ENCODE results near the gene CCT4. TPM values are rescaled to one million over a fixed set of nuclear protein-coding genes. Genes with fewer than 3 reads are reported as not detected.
"Not testable (repeated sequence)": the region's sequence is repeated elsewhere in the genome, so short reads cannot be mapped to it uniquely, and the experiment has no call there.

The CCT4 gene, protein sequence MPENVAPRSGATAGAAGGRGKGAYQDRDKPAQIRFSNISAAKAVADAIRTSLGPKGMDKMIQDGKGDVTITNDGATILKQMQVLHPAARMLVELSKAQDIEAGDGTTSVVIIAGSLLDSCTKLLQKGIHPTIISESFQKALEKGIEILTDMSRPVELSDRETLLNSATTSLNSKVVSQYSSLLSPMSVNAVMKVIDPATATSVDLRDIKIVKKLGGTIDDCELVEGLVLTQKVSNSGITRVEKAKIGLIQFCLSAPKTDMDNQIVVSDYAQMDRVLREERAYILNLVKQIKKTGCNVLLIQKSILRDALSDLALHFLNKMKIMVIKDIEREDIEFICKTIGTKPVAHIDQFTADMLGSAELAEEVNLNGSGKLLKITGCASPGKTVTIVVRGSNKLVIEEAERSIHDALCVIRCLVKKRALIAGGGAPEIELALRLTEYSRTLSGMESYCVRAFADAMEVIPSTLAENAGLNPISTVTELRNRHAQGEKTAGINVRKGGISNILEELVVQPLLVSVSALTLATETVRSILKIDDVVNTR
- 100 to 1,000 TPM; 345 to 352 TPM for total RNA-seq

- ChIA-PET CTCF (no interaction called here), POLR2A (no interaction called here)
- peaks cover 30% of the 10 kb centered on the region for H3K36me3 Mint-ChIP-seq
- DNase-seq, result peak; percentile 92
- H3K9me3 Mint-ChIP-seq, result no peaks in the 10 kb centered on the region
- H3K4me1 Mint-ChIP-seq (ENCODE audit: low read depth), result peaks cover 26% of the 10 kb centered on the region
- no peaks in the 10 kb centered on the region for H3K27me3 Mint-ChIP-seq
- intact Hi-C loops (cut with micrococcal nuclease), result loop anchor here (1.0 to 10.0 kb wide), 7 partner anchors 17 to 1954 kb away; partner anchors contain the start of genes COMMD1, FAM161A, UGP2 and XPO1
- H3K27ac Mint-ChIP-seq, result peak within 1 kb of the TSS; percentile 99
- H3K4me3 Mint-ChIP-seq, result peak within 1 kb of the TSS; percentile 99
Observed at GRCh38 chr2:61888267-61889055, at the start of gene CCT4. TSS of gene CCT4 (minus strand) at chr2:61888656. CDS start at chr2:61888507, 149 bp downstream.

GRCh38 chr2:61937886-61938285 is 49.4 kb upstream of the CCT4 start:
- H3K4me3 Mint-ChIP-seq, result no peak overlapping the region
- DNase-seq, result no peak
- H3K36me3 Mint-ChIP-seq, result peaks cover 3% of the 10 kb centered on the region
- no peak overlapping the region for H3K27ac Mint-ChIP-seq
- H3K4me1 Mint-ChIP-seq (ENCODE audit: low read depth), result peaks cover under 1% of the 10 kb centered on the region
- intact Hi-C loops (cut with micrococcal nuclease), result no loop called here
- H3K27me3 Mint-ChIP-seq, result no peaks in the 10 kb centered on the region
- ChIA-PET CTCF (interaction anchor here (0.6 kb wide), 1 partner anchor 364 kb away, joined by 4 read pairs; no protein-coding TSS in a partner anchor), POLR2A (no interaction called here)
- no peaks in the 10 kb centered on the region for H3K9me3 Mint-ChIP-seq

DNA sequence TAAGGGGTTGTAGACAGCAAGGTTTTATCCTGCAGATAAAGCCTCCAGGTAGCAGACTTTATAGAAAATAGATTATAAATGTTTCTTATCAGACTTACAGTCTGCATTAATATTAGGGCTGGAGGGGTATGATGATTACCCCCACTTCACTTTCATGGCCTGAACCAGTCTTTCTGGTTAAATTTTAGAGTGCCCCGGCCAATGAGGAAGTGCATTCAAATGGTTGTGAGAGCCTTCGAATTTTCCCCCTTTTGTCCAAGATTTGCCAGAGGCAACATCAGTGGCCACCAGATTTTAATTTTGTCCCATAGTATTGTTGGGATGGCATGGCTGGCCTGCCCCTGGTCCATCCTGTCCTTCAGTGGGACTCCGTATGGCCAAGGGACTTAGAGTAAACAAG is 48.6 kb upstream of the CCT4 start:
- POLR2A ChIA-PET, result no interaction called here
- Mint-ChIP-seq H3K4me1 (ENCODE audit: low read depth) (no peaks in the 10 kb centered on the region), H3K36me3 (peaks cover 3% of the 10 kb centered on the region), H3K27ac (no peak overlapping the region), H3K9me3 (no peaks in the 10 kb centered on the region), H3K4me3 (no peak overlapping the region), H3K27me3 (no peaks in the 10 kb centered on the region)
- no peak for DNase-seq
- CTCF ChIA-PET, result no interaction called here
- intact Hi-C loops (cut with micrococcal nuclease), result no loop called here

DNA sequence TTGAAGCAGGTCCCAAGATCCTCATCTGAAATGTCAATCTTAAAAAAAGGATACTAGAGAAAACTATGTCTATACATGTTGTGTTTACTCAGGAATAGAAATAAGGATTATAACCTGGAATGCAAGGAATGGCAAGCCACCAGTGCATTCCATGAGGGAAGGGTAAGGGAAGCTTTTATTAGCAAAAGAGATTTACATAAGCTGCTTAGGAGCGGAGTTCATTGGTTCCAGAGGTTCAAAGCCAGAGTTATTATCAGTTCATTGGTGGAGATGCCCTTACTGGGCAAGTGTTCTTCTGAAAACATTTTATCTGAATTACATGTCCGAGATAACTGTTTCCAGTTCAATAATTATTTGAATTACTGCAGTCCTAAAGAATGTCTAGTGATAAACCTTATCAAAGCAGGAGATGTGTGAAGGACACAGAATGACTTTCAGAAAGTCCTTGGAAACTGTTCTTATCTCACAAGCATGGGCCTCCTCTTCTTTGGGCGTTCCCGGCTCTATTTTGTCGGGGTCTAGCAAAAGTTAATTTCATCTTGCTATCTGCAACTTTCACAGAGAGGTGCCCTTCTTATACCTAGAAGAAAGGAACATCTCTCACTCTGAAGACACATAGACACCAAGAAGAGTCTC is 40.5 kb upstream of the CCT4 start:
- no peak for DNase-seq
- peaks cover 2% of the 10 kb centered on the region for H3K36me3 Mint-ChIP-seq
- no peaks in the 10 kb centered on the region for H3K4me1 Mint-ChIP-seq (ENCODE audit: low read depth)
- H3K4me3 Mint-ChIP-seq, result no peak overlapping the region
- POLR2A ChIA-PET, result no interaction called here
- CTCF ChIA-PET, result no interaction called here
- intact Hi-C loops (cut with micrococcal nuclease), result no loop called here
- no peaks in the 10 kb centered on the region for H3K27me3 Mint-ChIP-seq
- H3K9me3 Mint-ChIP-seq, result no peaks in the 10 kb centered on the region
- H3K27ac Mint-ChIP-seq, result no peak overlapping the region

DNA sequence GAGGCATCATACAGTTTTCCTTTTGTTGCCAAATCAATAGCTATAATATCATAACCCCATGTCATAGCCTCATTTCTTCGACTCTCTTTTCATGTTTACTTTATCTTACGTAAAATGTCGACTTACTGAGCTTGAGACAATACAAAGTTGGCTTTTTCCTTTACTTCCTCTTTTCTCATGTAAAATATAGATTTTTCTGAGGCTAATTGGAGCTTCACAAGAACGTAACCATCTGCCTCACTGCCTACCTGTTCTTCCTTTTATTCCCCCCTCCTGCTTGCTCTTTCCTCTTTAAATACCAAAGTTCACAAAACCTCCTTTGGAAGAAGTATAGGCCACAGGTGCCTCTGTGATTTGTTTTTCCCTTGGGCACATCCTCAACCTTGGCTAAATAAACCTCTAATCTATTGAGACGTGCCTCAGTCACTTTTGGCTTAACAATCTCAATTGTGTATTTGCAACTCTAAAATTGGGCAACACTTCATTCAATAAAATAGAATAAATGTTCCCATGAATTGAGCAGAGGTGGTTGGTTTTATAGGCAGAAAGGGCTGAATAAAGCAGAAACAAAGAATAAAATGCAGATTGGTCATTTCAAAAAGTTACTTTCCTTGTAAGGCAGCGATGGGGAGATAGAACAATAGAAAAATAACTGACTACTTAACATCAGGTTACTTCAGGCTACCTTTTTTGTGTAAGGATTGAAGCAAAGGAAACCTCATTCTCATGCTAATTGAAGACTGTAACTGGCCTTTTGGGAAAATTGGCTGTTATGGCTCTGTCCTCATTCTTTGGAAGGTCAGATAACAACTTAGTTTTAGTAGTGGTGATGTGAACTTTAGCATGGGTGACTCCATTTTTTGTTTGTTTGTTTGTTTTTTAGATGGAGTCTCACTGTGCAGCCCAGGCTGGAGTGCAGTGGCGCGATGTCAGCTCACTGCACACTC is 38.3 kb upstream of the CCT4 start:
- POLR2A ChIA-PET, result no interaction called here
- DNase-seq, result no peak
- intact Hi-C loops (cut with micrococcal nuclease), result no loop called here
- H3K9me3 Mint-ChIP-seq, result no peaks in the 10 kb centered on the region
- CTCF ChIA-PET, result interaction anchor here (0.8 kb wide), 1 partner anchor 486 kb away, joined by 3 read pairs; no protein-coding TSS in a partner anchor
- H3K27ac Mint-ChIP-seq, result no peak overlapping the region
- H3K36me3 Mint-ChIP-seq, result peaks cover 2% of the 10 kb centered on the region
- H3K27me3 Mint-ChIP-seq, result no peaks in the 10 kb centered on the region
- no peaks in the 10 kb centered on the region for H3K4me1 Mint-ChIP-seq (ENCODE audit: low read depth)
- H3K4me3 Mint-ChIP-seq, result no peak overlapping the region

DNA sequence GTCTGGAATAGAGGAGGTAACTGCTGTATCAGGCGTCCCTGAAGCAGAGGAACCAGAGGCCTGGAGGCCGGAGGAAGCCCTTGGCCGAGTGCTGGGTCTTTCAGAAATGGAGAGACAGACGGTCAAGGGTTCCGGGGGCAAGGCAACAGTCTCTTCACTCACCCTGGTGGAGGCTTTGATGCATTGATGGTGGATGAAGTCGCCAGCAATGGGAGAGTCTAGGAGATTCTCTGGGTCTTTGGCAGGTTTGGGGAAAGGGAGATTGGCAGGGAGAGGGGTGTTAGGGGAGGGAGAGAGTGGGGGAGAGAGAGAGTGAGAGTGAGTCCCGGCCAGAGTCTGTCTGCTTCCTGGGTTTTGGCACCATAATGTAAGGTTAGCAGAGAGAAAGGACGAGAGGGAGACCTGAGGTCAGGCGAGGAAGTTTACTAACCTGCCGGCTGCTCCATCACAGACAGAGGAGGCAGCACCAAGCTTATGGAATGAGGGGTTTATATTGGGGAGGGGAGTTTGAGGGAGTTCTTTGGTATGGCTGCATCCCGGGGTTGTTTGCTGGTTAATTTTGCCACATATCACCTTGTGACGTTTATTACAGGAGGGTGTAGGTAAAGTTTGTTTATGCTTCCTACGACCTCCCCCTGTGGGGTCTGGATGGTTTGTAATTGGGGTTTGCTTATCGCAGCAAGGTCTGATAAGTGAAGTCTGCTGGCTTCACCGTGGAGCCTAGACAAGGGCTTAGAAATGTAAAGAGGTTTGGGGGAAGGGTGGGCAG is 36.6 kb upstream of the CCT4 start:
- DNase-seq, result no peak
- H3K9me3 Mint-ChIP-seq, result no peaks in the 10 kb centered on the region
- no peak overlapping the region for H3K4me3 Mint-ChIP-seq
- ChIA-PET CTCF (interaction anchor here (0.6 kb wide), 1 partner anchor 294 kb away, joined by 3 read pairs; no protein-coding TSS in a partner anchor), POLR2A (no interaction called here)
- H3K27ac Mint-ChIP-seq, result no peak overlapping the region
- intact Hi-C loops (cut with micrococcal nuclease), result no loop called here
- H3K27me3 Mint-ChIP-seq, result no peaks in the 10 kb centered on the region
- no peaks in the 10 kb centered on the region for H3K4me1 Mint-ChIP-seq (ENCODE audit: low read depth)
- H3K36me3 Mint-ChIP-seq, result peaks cover 5% of the 10 kb centered on the region

DNA sequence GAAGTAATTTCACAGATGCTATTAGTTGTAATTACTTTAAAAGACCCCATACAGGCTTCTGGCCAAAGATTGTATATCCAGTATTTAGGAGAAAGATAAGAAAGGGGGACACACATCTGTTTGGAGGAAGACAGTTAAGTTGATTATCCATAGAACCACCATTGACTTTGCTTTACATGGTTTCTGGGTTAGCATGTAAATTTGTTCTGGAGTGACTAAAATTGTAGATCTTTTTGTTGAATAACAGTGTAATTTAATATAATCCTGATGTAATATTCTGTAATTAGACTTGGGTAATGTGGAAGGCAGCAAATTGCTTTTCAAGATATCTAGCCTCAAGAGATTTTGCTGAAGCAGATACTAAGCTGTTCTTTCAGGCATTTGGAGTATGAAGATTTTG is 34.3 kb upstream of the CCT4 start:
- Mint-ChIP-seq H3K9me3 (no peaks in the 10 kb centered on the region), H3K4me3 (no peak overlapping the region), H3K27ac (no peak overlapping the region), H3K4me1 (ENCODE audit: low read depth) (no peaks in the 10 kb centered on the region), H3K36me3 (peaks cover 5% of the 10 kb centered on the region), H3K27me3 (no peaks in the 10 kb centered on the region)
- intact Hi-C loops (cut with micrococcal nuclease), result no loop called here
- POLR2A ChIA-PET, result no interaction called here
- DNase-seq, result no peak
- CTCF ChIA-PET, result no interaction called here

DNA sequence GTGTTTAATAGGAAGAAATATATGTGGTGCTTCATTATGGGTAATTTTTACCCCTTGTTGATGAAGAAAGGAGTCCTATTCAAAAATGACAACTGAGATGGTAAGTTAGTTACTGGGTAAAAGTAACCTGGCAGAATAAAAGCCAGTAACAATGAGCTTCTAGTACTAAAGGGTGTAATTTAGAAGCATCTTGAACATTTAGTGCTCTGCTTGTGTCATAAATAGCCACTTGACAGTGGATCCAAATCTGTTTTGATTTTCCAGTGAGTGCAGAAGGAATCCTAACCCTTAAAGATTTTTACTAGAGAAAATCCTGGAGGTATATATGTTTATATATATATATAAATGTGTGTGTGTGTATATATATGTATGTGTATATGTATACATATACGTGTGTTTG is 32.1 kb upstream of the CCT4 start:
- Mint-ChIP-seq H3K9me3 (no peaks in the 10 kb centered on the region), H3K4me3 (no peak overlapping the region), H3K4me1 (ENCODE audit: low read depth) (no peaks in the 10 kb centered on the region), H3K27me3 (no peaks in the 10 kb centered on the region), H3K27ac (no peak overlapping the region), H3K36me3 (peaks cover 5% of the 10 kb centered on the region)
- intact Hi-C loops (cut with micrococcal nuclease), result no loop called here
- ChIA-PET POLR2A (no interaction called here), CTCF (interaction anchor here (0.6 to 0.7 kb wide), 3 partner anchors 337 to 537 kb away, joined by 3 read pairs; no protein-coding TSS in a partner anchor)
- DNase-seq, result no peak

DNA sequence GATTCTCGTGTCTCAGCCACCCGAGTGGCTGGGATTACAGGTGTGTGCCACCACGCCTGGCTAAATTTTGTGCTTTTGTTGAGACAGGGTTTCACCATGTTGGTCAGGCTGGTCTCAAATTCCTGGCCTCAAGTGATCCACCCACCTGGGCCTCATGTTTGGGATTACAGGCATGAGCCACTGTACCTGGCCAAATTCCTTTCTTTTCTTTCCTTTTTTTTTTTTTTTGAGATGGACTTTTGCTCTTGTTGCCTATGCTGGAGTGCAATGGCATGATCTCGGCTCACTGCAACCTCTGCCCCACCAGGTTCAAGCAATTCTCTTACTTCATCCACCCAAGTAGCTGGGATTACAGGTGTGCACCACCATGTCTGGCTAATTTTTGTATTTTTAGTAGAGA is 26.3 kb upstream of the CCT4 start:
- H3K36me3 Mint-ChIP-seq; DNase-seq; H3K27me3 Mint-ChIP-seq; POLR2A ChIA-PET; intact Hi-C loops (cut with micrococcal nuclease); H3K27ac Mint-ChIP-seq; H3K4me1 Mint-ChIP-seq (ENCODE audit: low read depth); CTCF ChIA-PET; H3K4me3 Mint-ChIP-seq; H3K9me3 Mint-ChIP-seq: not testable (repeated sequence)

- Mint-ChIP-seq H3K4me1 (ENCODE audit: low read depth) (peaks cover 9% of the 10 kb centered on the region), H3K27ac (no peak overlapping the region), H3K36me3 (no peaks in the 10 kb centered on the region), H3K9me3 (no peaks in the 10 kb centered on the region), H3K27me3 (no peaks in the 10 kb centered on the region), H3K4me3 (no peak overlapping the region)
- DNase-seq, result no peak
- CTCF ChIA-PET, result interaction anchor here (0.6 to 1.0 kb wide), 2 partner anchors 13 to 501 kb away, joined by 3 read pairs; no protein-coding TSS in a partner anchor
- POLR2A ChIA-PET, result no interaction called here
- intact Hi-C loops (cut with micrococcal nuclease), result no loop called here
Observed at GRCh38 chr2:61911510-61911909, 23.1 kb upstream of the CCT4 start.

DNA sequence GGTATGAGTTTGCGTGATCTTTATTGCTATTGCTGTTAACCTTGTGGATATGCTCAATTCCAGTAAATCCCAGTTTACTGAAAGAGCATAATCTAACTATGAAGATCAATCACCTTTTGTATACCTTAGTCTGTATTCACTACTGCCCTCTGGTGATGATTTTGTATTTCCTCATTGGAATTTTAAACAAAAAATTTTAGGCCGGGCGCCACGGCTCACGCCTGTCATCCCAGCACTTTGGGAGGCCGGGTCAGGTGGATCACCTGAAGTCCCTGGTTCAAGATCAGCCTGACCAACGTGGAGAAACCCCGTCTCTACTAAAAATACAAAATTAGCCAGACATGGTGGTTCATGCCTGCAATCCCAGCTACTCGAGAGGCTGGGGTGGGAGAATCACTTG is 22.1 kb upstream of the CCT4 start:
- DNase-seq, result no peak
- CTCF ChIA-PET, result interaction anchor here (1.4 kb wide), 1 partner anchor 501 kb away, joined by 4 read pairs; no protein-coding TSS in a partner anchor

More for the DNA sequence above, 22.1 kb upstream of the CCT4 start:
- Mint-ChIP-seq H3K4me3 (no peak overlapping the region), H3K36me3 (no peaks in the 10 kb centered on the region), H3K27ac (no peak overlapping the region), H3K4me1 (ENCODE audit: low read depth) (peaks cover 12% of the 10 kb centered on the region), H3K27me3 (no peaks in the 10 kb centered on the region), H3K9me3 (no peaks in the 10 kb centered on the region)
- POLR2A ChIA-PET, result no interaction called here
- intact Hi-C loops (cut with micrococcal nuclease), result no loop called here

Data from activated CD4-positive, alpha-beta memory T cell treated with anti-CD3 and anti-CD28 coated beads for 36 hours (primary cell).